Measurements from ENCODE around the gene LRRC41. TPM values are rescaled to one million over a fixed set of nuclear protein-coding genes. Genes with fewer than 3 reads are reported as not detected.

LRRC41 gene
- total and polyA plus RNA-seq, 2 donors (not counting 1 experiment from before 2014, with no cell fraction given): 20.1 to 39.0 TPM

GRCh38 chr1:46289976-46290375 lies 13.4 kb downstream of the LRRC41 start:
- Histone ChIP-seq H3K27me3 (replicated peaks in 1 of 4; ENCODE audit: control extremely low read depth in 1 of 4, control insufficient read depth in 3 of 4, insufficient read depth in 4 of 4, low read length in 3 of 4) (no peaks in the 10 kb centered on the region), H4K20me1 (ENCODE audit: control insufficient read depth, insufficient read depth, low read length, poor library complexity, severe bottlenecking) (no peaks in the 10 kb centered on the region), H3K4me1 (ENCODE audit: control insufficient read depth in 2 of 2, insufficient read depth in 2 of 2, low read length in 2 of 2) (no peaks in the 10 kb centered on the region), H3K9ac (ENCODE audit: low read length) (no peak overlapping the region), H2AFZ (ENCODE audit: insufficient read depth, low read depth, low read length, poor library complexity, severe bottlenecking) (no peak overlapping the region), H3K4me2 (replicated peaks; ENCODE audit: low read depth, low read length, poor library complexity, severe bottlenecking) (no peak overlapping the region), H3K9me3 (ENCODE audit: control extremely low read depth in 1 of 3, control insufficient read depth in 2 of 3, insufficient read depth in 1 of 3, low read length in 2 of 3) (no peaks in the 10 kb centered on the region), H3K27ac (ENCODE audit: low read length in 2 of 2) (no peak overlapping the region), H3K36me3 (replicated peaks in 1 of 2; ENCODE audit: control extremely low read depth in 1 of 2, control insufficient read depth in 1 of 2, extremely low read depth in 1 of 2, insufficient read depth in 2 of 2, low read length in 1 of 2) (peaks cover 0 to 27% of the 10 kb centered on the region in 2 experiments), H3K4me3 (ENCODE audit: control extremely low read depth in 1 of 5, extremely low read depth in 1 of 5, insufficient read depth in 1 of 5, low read depth in 2 of 5, low read length in 4 of 5) (no peak overlapping the region), H3K79me2 (ENCODE audit: control insufficient read depth, insufficient read depth, low read length) (no peaks in the 10 kb centered on the region)
- no peak for DNase-seq
- no peak for ATAC-seq (ENCODE audit: low read depth)
- POLR2A ChIA-PET: no interaction called here
- Mint-ChIP-seq H3K27ac (no peak overlapping the region), H3K4me1 (no peaks in the 10 kb centered on the region), H3K9me3 (ENCODE audit: insufficient read depth) (no peaks in the 10 kb centered on the region), H3K4me3 (no peak overlapping the region), H3K27me3 (no peaks in the 10 kb centered on the region)
- intact Hi-C loops (cut with micrococcal nuclease): no loop called here
- WGBS (ENCODE audit: insufficient coverage): 100% methylated on average over 2 of the region's 4 CpGs
- TF ChIP-seq CTCF (IDR thresholded peaks at IDR 0.05): no peak
- TF ChIP-seq EZH2 (IDR thresholded peaks at IDR 0.05; ENCODE audit: borderline replicate concordance, insufficient read depth, low read depth, low read length, poor library complexity, severe bottlenecking): no peak
- CTCF ChIA-PET: interaction anchor here (0.9 to 1.6 kb wide), 2 partner anchors 58 to 60 kb away, joined by 3 to 4 read pairs; no protein-coding TSS in a partner anchor

DNA sequence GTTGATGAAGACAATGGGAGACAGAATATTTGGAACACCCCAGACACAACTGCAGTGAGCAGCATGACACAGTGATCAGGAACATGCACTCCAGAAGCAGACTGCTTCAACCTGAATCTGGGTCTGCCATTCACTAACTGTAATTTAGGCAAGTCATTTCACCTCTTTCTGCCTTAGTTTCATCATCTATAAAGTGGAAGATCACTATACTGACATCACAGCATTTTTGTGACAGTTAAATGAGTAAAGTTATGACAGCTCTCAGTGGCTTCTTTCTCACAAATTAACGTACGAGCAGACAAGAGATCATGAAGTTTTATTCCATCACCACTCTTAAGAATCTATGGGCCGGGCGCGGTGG lies 14.3 kb downstream of the LRRC41 start:
- Mint-ChIP-seq H3K27ac (no peak overlapping the region), H3K4me1 (no peaks in the 10 kb centered on the region), H3K9me3 (ENCODE audit: insufficient read depth) (no peaks in the 10 kb centered on the region), H3K27me3 (no peaks in the 10 kb centered on the region), H3K4me3 (no peak overlapping the region)
- no peak for TF ChIP-seq EZH2 (IDR thresholded peaks at IDR 0.05; ENCODE audit: borderline replicate concordance, insufficient read depth, low read depth, low read length, poor library complexity, severe bottlenecking)
- peaks cover 0 to 29% of the 10 kb centered on the region in 2 experiments for H3K36me3 ChIP-seq (replicated peaks in 1 of 2; ENCODE audit: control extremely low read depth in 1 of 2, control insufficient read depth in 1 of 2, extremely low read depth in 1 of 2, insufficient read depth in 2 of 2, low read length in 1 of 2)
- ChIA-PET CTCF (no interaction called here), POLR2A (no interaction called here)
- no peaks in the 10 kb centered on the region for H3K79me2 ChIP-seq (ENCODE audit: control insufficient read depth, insufficient read depth, low read length)
- H2AFZ ChIP-seq (ENCODE audit: insufficient read depth, low read depth, low read length, poor library complexity, severe bottlenecking): no peak overlapping the region
- no peaks in the 10 kb centered on the region for H3K9me3 ChIP-seq (ENCODE audit: control extremely low read depth in 1 of 3, control insufficient read depth in 2 of 3, insufficient read depth in 1 of 3, low read length in 2 of 3)
- intact Hi-C loops (cut with micrococcal nuclease): no loop called here
- H3K27me3 ChIP-seq (replicated peaks in 1 of 4; ENCODE audit: control extremely low read depth in 1 of 4, control insufficient read depth in 3 of 4, insufficient read depth in 4 of 4, low read length in 3 of 4): no peaks in the 10 kb centered on the region
- no peak for ATAC-seq (ENCODE audit: low read depth)
- H3K4me1 ChIP-seq (ENCODE audit: control insufficient read depth in 2 of 2, insufficient read depth in 2 of 2, low read length in 2 of 2): no peaks in the 10 kb centered on the region
- no peak overlapping the region for H3K9ac ChIP-seq (ENCODE audit: low read length)
- no peaks in the 10 kb centered on the region for H4K20me1 ChIP-seq (ENCODE audit: control insufficient read depth, insufficient read depth, low read length, poor library complexity, severe bottlenecking)
- WGBS (ENCODE audit: insufficient coverage): 97% methylated on average over 4 of the region's 5 CpGs
- no peak overlapping the region for H3K4me2 ChIP-seq (replicated peaks; ENCODE audit: low read depth, low read length, poor library complexity, severe bottlenecking)
- DNase-seq: no peak
- no peak overlapping the region for H3K4me3 ChIP-seq (ENCODE audit: control extremely low read depth in 1 of 5, extremely low read depth in 1 of 5, insufficient read depth in 1 of 5, low read depth in 2 of 5, low read length in 4 of 5)
- H3K27ac ChIP-seq (ENCODE audit: low read length in 2 of 2): no peak overlapping the region

Measured in B cell (primary cell).